ENCODE measurements around the gene WDR17.

GRCh38 chr4:176188654-176189053 is 123.0 kb downstream of the WDR17 start:
- TF ChIP-seq CTCF (IDR thresholded peaks at IDR 0.05) (no peak), EP300 (IDR thresholded peaks at IDR 0.05) (no peak), POLR2A (IDR thresholded peaks at IDR 0.05) (no peak), POLR2AphosphoS5 (IDR thresholded peaks at IDR 0.05) (no peak)
